HS-5 (cell line): ENCODE results near the gene PRKCE.

Source experiments
- DNase-seq: peaks from one replicate; pipeline ENCODE4 v3.0.0-alpha.2; 2012; ENCODE audit warnings: low read depth

The PRKCE gene

GRCh38 chr2:46076251-46076650 lies 424.8 kb downstream of the PRKCE start:
- DNase-seq, result no peak

DNA sequence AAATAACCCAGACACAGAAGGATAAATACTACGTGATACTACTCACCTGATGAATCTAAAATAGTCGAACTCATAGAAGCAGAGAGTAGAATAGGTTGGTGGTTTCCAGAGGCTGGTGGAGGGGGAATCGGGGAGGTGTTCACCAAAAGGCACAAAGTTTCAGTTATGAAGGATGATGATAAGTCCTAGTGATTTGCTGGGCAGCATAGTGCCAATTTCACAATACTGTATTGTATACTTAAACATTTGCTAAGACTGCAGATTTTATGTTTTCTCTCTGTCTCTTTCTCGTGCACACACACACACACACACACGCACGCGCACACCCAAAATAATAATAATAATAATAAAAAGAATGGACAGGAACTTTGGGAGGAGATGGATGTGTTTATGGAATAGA lies 425.4 kb downstream of the PRKCE start:
- no peak for DNase-seq

- DNase-seq, result no peak
Observed at GRCh38 chr2:46077522-46078107, 426.1 kb downstream of the PRKCE start.

DNA sequence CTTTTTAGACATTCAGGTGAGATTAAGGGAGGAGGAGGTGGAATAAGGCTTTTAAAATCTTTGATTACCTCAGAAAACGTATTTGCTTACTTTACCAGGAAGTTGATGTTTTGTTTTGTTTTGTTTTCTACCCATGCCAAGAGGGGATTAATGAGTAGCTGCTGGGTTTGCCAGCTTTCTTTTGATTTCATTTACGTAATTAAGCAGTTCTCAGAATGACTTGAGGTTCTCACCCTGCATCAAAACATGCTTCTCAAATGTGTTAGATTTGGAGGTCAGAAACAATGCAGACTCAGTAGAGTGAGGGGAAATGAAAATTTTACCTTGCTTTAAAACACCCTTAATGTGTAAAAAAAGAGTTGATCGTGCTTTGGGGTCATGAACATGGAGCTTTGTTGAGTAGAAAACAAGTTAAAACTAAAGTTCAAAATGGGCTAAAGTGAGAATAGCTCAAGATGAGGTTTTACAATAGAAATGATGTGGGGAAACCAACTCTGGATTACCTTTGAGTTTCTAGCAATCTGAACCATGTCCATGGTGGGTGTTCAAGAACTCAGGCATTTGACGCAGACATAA lies 428.6 kb downstream of the PRKCE start:
- no peak for DNase-seq

DNA sequence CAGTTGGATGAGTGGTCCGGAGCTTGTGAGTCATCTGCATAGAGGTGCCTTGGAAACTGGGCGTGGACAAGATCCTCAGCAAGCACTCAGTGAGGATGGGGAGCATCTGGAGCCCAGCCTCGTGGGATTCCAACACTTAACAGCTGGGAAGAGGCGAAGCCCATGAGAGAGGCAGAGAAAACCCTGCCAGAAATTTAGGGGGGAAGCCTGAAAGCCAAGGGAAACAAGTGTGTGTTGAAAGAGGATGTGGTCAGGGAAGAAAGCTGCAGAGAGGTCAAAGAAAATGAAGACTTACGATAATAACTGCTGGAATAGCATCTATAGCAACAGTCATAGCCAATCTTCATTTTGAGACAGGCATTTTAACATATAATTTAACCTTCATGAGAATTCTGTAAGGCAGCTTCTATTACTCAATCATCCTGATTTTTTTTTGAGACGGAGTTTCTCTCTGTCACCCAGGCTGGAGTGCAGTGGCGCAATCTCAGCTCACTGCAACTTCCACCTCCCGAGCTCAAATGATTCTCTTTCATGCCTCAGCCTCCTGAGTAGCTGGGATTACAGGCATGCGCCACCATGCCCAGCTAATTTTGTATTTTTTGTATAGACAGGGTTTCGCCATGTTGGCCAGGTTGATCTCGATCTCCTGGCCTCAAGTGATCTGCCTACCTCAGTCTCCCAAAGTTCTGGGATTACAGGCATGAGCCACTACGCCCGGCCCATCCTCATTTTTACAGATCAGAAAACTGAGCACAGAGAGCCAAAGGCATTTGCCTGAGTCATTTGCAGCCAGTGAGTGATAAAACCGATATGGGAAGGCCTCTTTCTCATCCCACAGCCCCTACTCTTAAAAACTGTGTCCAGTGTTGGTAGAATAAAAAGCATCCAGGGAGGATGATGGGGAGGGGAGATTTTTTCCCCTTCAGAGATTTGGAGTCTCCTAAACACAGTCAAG lies 431.3 kb downstream of the PRKCE start:
- peak; percentile 96 for DNase-seq

- DNase-seq, result no peak
Observed at GRCh38 chr2:46086578-46087070, 435.1 kb downstream of the PRKCE start.

GRCh38 chr2:46087492-46087891 lies 436.0 kb downstream of the PRKCE start:
- no peak for DNase-seq

DNA sequence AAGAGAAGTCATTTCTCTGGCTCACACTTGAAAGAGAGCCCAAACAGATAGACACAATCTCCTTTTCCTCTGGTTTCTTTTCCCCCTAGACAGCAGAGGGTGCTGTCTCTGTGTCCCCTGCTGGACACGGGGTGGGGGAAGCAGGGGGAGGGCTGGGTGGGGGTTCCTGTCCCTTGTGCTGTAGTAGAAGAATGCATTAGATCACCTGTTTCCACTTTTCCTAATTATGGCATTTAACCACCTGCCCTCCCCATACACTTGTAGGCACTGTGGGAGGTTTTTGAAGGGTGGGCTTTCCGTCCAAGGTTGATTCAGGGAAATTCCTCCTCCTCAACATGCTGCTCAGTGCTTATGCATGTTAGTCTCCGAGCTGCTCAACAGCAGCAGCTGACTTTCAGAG lies 439.5 kb downstream of the PRKCE start:
- no peak for DNase-seq

- no peak for DNase-seq
Observed at GRCh38 chr2:46091961-46092667, 440.6 kb downstream of the PRKCE start.

- no peak for DNase-seq
Observed at GRCh38 chr2:46094689-46095088, 443.2 kb downstream of the PRKCE start.

DNA sequence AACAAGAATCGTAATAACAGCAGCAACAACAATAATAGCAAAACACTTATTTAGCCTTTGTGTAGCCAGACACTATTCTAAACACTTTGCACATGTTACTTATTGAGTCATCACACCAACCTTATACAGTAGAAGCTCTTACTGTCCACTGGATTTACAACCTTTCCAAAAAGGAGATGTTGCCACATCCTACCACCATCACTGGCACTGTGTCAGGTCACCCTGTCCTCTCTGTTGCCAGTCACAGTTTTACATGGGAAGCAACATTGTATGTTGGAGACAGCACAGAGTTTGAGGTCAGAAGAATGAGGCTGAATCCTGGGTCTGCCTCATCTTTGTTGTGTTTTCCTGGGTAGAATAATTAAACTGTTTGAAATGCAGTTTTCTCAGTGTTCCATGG lies 444.4 kb downstream of the PRKCE start:
- no peak for DNase-seq

- DNase-seq, result no peak
Observed at GRCh38 chr2:46096260-46096659, 444.8 kb downstream of the PRKCE start.

GRCh38 chr2:46097714-46098480 lies 446.4 kb downstream of the PRKCE start:
- DNase-seq, result peak; percentile 94

DNA sequence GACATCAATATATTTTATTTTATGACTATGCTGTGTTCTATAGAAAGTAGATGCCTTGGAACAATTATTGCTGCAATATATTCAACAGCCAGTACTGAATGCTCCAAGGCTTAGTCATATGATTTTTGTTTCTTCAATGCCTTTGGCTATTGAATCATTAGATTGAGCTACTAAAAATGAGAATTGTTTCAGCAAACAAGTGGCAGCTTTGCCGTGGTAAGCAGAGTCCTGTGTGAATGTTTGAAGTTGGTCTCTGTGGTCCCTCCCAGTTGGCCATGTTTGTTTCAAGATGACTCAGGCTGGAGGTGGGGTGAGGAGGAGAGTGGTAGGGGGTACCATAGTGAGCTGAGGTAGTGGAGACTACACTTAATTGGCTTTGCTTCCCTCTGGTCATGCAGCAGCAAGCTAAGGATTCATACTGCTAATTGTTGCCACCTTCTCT lies 447.2 kb downstream of the PRKCE start:
- DNase-seq, result peak; percentile 54

GRCh38 chr2:46101557-46102220 lies 450.2 kb downstream of the PRKCE start:
- no peak for DNase-seq

DNA sequence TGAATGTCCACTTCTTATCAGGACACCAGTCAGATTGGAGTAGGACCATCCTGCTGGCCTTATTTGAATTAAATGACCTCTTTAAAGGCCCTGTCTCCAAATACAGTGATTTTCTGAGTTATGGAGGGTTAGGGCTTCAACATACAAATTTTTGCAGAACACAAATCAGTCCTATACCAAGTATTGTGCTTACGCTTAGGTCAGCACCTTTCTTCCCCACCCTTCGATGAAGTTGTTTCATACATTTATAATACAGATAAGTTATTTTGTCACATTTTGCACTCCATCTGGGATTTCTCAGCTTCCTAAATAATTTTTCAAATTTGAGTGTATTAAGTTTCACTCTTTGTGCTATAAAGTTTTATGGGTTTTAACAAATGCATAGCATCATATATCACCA lies 455.2 kb downstream of the PRKCE start:
- no peak for DNase-seq

GRCh38 chr2:46114996-46115395 lies 463.5 kb downstream of the PRKCE start:
- no peak for DNase-seq

GRCh38 chr2:46116150-46116549 lies 464.7 kb downstream of the PRKCE start:
- DNase-seq, result no peak

DNA sequence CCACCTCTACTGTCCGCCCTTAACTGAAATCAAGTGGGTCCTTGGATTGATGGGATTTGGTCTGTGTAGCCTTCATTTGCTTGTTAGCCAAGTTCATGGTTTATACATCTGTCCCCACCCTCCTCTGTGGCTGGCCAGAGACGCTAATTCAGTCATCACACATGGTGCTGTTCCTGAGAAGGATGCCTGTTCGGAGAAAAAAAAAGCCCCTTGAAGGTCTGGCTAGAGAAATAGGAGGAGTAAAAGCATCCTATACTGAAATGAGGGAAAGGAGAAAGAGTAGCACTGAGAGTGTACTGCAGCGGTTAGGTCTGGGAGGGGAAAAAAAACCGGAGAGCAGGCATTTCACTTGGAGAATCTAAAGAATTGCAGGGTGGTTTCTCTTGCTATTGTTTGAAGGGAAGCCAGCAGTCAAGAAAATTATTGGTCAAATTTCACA lies 465.1 kb downstream of the PRKCE start:
- no peak for DNase-seq

DNA sequence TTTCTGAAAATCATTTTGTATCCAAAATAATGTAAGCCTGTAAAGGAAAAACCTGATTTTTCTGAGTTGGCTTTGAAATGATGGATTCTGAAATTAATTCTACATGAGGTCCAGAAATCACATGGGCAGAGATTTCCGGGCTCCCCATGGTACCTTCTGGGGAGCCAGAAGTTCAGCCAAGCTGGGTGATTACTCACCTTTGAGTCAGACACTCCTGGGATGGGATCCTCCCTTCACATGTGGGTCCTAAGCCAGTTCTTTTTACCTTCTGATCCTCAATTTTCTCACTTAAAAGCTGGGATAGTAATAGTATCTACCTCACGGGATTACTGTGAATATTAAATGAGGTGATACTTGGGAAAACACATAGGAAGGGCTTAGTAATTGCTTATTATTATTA lies 465.9 kb downstream of the PRKCE start:
- peak; percentile 62 for DNase-seq

DNA sequence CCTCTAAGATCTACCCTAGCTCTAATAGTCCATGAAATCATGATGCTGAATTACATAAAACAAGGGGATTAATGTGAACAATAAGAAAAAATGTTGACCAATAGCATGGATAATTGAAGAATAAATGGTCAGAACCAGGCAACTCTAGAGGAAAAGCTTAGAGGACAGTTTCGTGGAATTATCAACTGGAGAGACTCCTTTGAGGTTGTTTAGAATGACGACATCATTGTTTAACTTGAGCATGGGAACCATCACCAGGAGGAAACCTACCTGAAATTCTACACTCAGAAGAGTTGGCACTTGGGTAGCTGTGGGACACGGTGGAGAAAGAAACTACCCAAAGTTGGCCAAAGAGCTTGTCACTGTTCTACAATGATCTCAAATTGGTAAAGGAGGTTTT lies 466.5 kb downstream of the PRKCE start:
- no peak for DNase-seq
